ENCODE measurements around the gene SUSD3. TPM values are rescaled to one million over a fixed set of nuclear protein-coding genes. Genes with fewer than 3 reads are reported as not detected.
"Not testable (repeated sequence)": the region's sequence is repeated elsewhere in the genome, so short reads cannot be mapped to it uniquely, and the experiment has no call there.

SUSD3 gene
- total RNA-seq, 1 experiment from 2014 or later: 11.9 TPM

DNA sequence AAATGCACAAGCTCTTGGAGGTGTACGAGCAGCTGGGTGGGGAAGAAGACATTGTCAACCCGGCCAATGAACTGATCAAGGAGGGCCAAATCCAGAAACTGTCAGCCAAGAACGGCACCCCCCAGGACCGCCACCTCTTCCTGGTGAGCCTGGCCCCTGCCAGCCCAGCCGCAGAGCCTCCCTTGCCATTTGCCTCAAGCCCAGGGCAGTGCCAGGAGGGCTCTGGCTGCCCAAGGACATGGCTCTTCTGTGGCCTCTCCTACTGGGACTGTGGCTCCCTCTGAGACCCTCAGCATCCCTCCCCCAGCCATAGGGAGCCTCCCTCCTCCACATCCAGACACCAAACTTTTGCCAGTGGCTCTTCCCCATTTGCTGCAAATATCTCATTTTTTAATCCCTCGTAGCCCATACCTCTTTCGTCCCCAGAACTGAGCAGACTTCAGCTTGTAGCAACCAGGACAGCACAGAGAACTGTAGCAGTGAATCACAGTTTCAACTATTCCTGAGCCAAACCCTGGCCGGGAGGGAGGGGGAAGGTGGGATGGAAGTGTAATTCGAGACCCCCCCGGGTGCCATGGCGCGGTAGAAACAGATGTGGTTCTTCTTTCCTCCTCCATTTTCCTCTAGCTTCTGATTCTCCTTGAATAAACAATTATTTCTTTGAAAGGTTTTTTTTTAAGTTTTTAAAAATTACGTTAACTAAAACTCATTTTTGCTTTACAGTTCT lies 44.5 kb upstream of the SUSD3 start:
- no peaks in the 10 kb centered on the region for H3K9me3 Mint-ChIP-seq
- H3K27me3 Mint-ChIP-seq (ENCODE audit: low read depth): no peaks in the 10 kb centered on the region
- H3K36me3 Mint-ChIP-seq: no peaks in the 10 kb centered on the region
- TF ChIP-seq RELA (CRISPR knock-in tag; IDR thresholded peaks at IDR 0.05; ENCODE audit: borderline replicate concordance) (no peak), ZBTB21 (CRISPR knock-in tag; IDR thresholded peaks at IDR 0.05; ENCODE audit: borderline replicate concordance) (no peak)
- TF ChIP-seq, protein P1, sequence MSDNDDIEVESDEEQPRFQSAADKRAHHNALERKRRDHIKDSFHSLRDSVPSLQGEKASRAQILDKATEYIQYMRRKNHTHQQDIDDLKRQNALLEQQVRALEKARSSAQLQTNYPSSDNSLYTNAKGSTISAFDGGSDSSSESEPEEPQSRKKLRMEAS (CRISPR knock-in tag; IDR thresholded peaks at IDR 0.05): no peak
- TF ChIP-seq, protein P2, sequence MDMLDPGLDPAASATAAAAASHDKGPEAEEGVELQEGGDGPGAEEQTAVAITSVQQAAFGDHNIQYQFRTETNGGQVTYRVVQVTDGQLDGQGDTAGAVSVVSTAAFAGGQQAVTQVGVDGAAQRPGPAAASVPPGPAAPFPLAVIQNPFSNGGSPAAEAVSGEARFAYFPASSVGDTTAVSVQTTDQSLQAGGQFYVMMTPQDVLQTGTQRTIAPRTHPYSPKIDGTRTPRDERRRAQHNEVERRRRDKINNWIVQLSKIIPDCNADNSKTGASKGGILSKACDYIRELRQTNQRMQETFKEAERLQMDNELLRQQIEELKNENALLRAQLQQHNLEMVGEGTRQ (CRISPR knock-in tag; IDR thresholded peaks at IDR 0.05): no peak
- TF ChIP-seq, protein P3, sequence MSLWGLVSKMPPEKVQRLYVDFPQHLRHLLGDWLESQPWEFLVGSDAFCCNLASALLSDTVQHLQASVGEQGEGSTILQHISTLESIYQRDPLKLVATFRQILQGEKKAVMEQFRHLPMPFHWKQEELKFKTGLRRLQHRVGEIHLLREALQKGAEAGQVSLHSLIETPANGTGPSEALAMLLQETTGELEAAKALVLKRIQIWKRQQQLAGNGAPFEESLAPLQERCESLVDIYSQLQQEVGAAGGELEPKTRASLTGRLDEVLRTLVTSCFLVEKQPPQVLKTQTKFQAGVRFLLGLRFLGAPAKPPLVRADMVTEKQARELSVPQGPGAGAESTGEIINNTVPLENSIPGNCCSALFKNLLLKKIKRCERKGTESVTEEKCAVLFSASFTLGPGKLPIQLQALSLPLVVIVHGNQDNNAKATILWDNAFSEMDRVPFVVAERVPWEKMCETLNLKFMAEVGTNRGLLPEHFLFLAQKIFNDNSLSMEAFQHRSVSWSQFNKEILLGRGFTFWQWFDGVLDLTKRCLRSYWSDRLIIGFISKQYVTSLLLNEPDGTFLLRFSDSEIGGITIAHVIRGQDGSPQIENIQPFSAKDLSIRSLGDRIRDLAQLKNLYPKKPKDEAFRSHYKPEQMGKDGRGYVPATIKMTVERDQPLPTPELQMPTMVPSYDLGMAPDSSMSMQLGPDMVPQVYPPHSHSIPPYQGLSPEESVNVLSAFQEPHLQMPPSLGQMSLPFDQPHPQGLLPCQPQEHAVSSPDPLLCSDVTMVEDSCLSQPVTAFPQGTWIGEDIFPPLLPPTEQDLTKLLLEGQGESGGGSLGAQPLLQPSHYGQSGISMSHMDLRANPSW (CRISPR knock-in tag; conservative IDR thresholded peaks at IDR 0.05; ENCODE audit: low read depth): no peak
- TF ChIP-seq, protein P4, sequence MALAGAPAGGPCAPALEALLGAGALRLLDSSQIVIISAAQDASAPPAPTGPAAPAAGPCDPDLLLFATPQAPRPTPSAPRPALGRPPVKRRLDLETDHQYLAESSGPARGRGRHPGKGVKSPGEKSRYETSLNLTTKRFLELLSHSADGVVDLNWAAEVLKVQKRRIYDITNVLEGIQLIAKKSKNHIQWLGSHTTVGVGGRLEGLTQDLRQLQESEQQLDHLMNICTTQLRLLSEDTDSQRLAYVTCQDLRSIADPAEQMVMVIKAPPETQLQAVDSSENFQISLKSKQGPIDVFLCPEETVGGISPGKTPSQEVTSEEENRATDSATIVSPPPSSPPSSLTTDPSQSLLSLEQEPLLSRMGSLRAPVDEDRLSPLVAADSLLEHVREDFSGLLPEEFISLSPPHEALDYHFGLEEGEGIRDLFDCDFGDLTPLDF (CRISPR knock-in tag; IDR thresholded peaks at IDR 0.05): no peak
- TF ChIP-seq, protein P5, sequence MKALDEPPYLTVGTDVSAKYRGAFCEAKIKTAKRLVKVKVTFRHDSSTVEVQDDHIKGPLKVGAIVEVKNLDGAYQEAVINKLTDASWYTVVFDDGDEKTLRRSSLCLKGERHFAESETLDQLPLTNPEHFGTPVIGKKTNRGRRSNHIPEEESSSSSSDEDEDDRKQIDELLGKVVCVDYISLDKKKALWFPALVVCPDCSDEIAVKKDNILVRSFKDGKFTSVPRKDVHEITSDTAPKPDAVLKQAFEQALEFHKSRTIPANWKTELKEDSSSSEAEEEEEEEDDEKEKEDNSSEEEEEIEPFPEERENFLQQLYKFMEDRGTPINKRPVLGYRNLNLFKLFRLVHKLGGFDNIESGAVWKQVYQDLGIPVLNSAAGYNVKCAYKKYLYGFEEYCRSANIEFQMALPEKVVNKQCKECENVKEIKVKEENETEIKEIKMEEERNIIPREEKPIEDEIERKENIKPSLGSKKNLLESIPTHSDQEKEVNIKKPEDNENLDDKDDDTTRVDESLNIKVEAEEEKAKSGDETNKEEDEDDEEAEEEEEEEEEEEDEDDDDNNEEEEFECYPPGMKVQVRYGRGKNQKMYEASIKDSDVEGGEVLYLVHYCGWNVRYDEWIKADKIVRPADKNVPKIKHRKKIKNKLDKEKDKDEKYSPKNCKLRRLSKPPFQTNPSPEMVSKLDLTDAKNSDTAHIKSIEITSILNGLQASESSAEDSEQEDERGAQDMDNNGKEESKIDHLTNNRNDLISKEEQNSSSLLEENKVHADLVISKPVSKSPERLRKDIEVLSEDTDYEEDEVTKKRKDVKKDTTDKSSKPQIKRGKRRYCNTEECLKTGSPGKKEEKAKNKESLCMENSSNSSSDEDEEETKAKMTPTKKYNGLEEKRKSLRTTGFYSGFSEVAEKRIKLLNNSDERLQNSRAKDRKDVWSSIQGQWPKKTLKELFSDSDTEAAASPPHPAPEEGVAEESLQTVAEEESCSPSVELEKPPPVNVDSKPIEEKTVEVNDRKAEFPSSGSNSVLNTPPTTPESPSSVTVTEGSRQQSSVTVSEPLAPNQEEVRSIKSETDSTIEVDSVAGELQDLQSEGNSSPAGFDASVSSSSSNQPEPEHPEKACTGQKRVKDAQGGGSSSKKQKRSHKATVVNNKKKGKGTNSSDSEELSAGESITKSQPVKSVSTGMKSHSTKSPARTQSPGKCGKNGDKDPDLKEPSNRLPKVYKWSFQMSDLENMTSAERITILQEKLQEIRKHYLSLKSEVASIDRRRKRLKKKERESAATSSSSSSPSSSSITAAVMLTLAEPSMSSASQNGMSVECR (CRISPR knock-in tag; IDR thresholded peaks at IDR 0.05; ENCODE audit: borderline replicate concordance): no peak
- TF ChIP-seq, protein P6, sequence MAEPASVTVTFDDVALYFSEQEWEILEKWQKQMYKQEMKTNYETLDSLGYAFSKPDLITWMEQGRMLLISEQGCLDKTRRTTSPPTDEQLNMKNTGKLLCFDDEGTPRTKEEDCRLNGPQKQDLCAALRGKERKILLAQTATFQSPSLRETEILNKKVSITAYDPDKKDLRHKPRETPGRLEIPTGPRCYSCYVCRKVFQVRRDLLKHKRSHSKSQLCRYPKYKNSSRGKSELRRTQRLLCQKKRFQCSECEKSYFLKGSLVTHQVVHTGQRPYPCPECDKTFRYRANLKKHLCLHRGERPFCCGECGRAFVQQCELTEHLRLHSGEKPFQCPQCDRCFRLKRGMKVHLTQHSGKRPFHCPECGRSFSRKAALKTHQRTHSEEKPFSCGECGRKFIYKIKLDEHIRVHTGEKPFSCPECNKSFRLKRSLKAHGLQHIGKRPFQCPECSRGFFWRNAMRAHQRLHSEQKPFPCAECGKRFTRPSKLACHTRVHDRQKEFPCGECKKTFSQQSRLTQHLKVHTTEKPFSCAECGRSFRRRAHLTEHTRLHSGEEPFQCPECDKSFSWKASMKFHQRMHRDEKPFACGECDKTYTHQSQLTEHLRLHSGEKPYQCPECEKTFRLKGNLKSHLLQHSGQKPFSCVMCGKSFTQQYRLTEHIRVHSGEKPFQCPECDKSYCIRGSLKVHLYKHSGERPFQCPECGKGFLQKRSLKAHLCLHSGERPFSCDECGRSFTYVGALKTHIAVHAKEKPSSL (CRISPR knock-in tag; conservative IDR thresholded peaks at IDR 0.05): no peak
- TF ChIP-seq, protein P7, sequence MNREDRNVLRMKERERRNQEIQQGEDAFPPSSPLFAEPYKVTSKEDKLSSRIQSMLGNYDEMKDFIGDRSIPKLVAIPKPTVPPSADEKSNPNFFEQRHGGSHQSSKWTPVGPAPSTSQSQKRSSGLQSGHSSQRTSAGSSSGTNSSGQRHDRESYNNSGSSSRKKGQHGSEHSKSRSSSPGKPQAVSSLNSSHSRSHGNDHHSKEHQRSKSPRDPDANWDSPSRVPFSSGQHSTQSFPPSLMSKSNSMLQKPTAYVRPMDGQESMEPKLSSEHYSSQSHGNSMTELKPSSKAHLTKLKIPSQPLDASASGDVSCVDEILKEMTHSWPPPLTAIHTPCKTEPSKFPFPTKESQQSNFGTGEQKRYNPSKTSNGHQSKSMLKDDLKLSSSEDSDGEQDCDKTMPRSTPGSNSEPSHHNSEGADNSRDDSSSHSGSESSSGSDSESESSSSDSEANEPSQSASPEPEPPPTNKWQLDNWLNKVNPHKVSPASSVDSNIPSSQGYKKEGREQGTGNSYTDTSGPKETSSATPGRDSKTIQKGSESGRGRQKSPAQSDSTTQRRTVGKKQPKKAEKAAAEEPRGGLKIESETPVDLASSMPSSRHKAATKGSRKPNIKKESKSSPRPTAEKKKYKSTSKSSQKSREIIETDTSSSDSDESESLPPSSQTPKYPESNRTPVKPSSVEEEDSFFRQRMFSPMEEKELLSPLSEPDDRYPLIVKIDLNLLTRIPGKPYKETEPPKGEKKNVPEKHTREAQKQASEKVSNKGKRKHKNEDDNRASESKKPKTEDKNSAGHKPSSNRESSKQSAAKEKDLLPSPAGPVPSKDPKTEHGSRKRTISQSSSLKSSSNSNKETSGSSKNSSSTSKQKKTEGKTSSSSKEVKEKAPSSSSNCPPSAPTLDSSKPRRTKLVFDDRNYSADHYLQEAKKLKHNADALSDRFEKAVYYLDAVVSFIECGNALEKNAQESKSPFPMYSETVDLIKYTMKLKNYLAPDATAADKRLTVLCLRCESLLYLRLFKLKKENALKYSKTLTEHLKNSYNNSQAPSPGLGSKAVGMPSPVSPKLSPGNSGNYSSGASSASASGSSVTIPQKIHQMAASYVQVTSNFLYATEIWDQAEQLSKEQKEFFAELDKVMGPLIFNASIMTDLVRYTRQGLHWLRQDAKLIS (CRISPR knock-in tag; IDR thresholded peaks at IDR 0.05; ENCODE audit: borderline replicate concordance): no peak
- ChIA-PET POLR2A (no interaction called here), CTCF (interaction anchor here (0.8 to 3.0 kb wide), 3 partner anchors 10 to 140 kb away, joined by 3 to 19 read pairs (median 3); no protein-coding TSS in a partner anchor)
- peaks cover 41% of the 10 kb centered on the region for H3K4me1 Mint-ChIP-seq
- ATAC-seq (no peak), DNase-seq (ENCODE audit: low spot score) (peak; percentile 47)
- peak overlapping the region; percentile 47 for H3K27ac Mint-ChIP-seq
- no peak overlapping the region for H3K4me3 Mint-ChIP-seq

DNA sequence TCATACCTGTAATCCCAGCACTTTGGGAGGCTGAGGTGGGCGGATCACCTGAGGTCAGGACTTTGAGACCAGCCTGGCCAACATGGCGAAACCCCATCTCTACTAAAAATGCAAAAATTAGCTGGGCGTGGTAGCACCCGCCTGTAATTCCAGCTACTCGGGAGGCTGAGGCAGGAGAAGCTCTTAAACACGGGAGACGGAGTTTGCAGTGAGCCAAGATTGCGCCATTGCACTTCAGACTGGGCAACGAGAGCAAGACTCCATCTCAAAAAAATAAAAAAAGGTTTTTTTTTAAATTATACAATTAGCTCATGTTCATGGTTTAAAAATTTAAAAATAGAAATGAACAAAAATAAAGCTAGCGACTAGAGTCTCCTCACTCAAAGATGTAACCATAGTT lies 43.3 kb upstream of the SUSD3 start:
- H3K27me3 Mint-ChIP-seq (ENCODE audit: low read depth); H3K36me3 Mint-ChIP-seq; ATAC-seq; H3K9me3 Mint-ChIP-seq; H3K4me3 Mint-ChIP-seq; H3K27ac Mint-ChIP-seq; POLR2A ChIA-PET; DNase-seq (ENCODE audit: low spot score): not testable (repeated sequence)
- CTCF ChIA-PET: interaction anchor here (0.8 to 3.0 kb wide), 4 partner anchors 12 to 139 kb away, joined by 3 to 19 read pairs (median 3); no protein-coding TSS in a partner anchor
- H3K4me1 Mint-ChIP-seq: peaks cover 41% of the 10 kb centered on the region
